Dermis blood vessel endothelial cell (primary cell): ENCODE results near the gene ZFYVE21. TPM values are rescaled to one million over a fixed set of nuclear protein-coding genes. Genes with fewer than 3 reads are reported as not detected.
A peak's percentile ranks its signal among the peaks of the same experiment; 100 is the strongest.

ENCODE experiments used
- DNase-seq: peaks from one replicate; pipeline ENCODE4 v3.0.0; 2010
- total RNA-seq: library from RNA; depleted of rRNA; stranded (reverse); fragments of >200 nt; gene quantifications from 2 replicates; pipeline ENCODE4 v1.2.3, GENCODE V29; 2014

Gene ZFYVE21
- total RNA-seq, 1 donor from 2014 or later, result 138 TPM

DNA sequence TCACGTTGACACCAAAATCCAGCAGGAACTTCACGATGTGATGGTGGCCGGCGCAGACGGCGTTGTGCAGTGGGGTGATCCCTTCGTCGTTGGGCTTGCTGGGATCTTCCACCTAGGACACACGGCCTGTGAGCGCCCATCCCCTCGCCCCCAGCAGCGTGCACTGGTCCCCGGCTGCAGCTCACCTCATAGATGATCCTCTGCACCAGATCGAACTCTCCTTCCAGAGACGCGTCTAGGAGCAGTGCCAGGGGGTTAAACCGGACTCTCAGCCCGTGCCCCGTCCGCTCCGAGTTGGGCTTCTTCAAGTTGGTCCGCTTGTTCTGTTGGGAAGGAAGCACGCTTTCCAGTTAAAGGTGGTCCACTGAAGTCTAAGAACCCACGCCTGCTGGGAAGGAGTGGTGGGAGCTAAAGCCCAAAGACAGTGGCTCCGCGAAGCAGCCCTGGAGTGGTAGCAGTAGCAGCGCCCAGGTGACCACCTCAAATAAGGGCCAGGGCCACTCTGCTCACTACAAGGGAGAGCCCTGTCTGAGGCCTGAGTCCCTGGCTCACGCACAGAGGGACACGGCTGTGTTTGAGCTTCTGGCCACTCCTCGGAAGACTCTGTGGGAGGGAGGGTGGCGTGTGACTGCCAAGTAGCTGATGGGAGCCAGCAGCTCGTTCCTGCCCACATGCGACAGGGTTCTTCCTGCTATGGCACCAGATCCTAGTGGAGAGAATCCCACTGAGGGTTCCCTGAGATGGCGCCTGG, 23.3 kb downstream of the ZFYVE21 start:
- DNase-seq, result no peak

- DNase-seq, result no peak
Measured at GRCh38 chr14:103739466-103739792, 23.8 kb downstream of the ZFYVE21 start.

- no peak for DNase-seq
Measured at GRCh38 chr14:103739793-103740501, 24.3 kb downstream of the ZFYVE21 start.

- peak; percentile 64 for DNase-seq
Measured at GRCh38 chr14:103740991-103741689, 25.5 kb downstream of the ZFYVE21 start.

DNA sequence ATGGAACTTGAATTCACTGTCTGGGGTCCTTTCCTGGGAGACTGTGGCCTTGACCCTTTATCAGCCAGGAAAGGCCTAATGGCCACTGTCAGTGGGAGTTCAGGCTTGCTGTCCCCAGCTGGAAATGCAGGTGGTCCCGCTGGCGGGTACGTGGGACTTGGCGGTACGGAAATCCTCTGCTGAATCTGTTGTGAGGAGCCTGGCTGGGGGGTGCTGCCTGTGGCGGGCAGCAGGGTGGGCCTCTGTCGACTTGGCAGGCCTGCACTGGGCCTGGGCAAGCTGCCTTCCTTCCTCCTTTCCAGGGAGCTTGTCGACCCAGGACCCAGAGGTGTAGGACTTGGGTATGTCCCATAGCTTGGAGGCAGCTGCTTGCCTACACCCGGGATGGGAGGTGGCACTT, 26.3 kb downstream of the ZFYVE21 start:
- DNase-seq, result no peak

DNA sequence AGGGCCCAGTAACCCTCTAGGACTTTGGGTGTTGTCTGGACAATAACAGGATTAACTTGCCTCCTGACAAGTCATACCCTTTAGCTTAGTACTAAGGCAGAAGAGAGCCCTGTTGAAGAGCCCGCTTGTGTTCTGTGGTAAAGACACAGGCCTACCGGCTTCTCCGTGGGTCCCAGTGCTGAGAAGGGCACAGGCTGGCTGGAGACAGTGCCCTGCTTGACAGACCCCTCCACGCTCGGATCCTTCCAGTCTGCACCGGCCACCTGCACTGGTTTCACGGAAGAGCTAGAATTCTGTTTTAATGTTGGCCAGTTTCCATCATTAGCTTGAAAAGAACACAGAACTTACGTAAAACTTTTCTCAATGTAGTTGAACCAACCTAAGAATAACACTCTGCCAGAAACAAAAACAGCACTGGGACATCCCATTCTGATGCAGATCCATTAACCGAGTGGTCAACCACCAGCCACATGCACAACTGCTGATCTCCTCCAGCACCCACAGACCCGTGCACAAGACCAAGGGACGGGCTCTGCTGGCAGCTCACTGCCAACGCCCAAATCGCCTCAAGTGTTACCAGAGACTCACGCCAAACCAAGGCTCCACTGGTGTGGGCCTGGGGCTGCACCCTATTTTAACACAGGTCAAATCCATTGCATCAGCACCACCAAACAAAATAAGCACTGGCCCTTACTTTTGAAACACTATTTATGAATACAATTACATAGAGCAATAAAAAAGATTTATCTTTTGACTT, 27.1 kb downstream of the ZFYVE21 start:
- no peak for DNase-seq

DNA sequence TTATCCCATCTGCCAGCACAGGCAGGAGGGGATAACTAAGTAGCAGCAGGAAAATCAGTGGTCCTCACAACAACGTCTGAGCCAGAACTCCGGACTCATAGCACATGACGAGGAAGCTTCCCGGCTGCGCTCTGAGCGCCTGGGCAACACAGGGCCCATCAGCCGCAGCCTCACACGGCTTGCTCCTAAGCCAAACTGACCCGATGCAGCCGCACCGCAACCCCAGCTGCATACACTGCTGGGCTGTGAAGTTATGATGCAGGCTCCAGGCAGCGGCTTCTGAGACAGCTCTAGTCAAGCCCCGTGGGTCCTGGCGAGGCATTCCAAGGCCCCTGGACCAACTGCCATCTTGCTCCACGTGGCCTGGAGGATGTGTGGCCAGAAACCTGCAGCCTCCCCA, 28.1 kb downstream of the ZFYVE21 start:
- no peak for DNase-seq

DNA sequence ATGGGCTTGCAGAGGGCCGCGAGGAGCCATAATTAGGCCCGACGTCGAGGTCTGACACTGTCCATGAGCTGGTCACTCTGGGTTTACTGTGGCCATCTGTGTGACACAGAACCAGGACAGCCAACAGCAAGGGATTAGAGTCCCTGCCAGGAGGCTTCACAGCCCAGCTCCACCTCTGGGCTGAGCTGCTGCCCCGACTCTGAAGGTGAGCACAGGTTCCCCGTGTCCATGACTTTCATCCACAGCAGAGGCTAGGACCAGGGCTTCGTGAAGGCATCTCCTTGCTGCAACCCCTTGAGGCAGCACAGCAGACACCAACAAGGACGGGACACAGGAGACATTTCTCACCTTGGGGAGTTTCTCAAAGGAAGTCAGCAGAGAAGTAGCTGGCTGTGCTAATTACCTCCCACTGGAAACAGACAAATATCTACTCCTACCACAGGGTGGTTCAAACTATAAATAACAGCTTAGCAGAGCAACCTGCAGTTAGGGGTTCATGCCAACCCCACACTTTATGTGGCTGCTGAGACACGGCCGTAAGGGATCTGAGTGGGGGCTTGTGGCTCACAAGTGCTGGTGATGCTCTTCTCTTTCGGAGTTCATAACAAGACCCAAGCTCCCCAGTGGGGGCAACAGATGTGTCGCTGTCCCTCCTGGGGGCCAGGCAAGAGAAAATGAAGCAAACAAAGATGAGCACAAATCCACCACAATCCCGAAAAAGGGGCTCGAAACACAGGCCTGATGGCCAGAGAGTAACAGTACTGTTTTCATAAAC, 29.2 kb downstream of the ZFYVE21 start:
- DNase-seq, result no peak

GRCh38 chr14:103745424-103745823, 29.8 kb downstream of the ZFYVE21 start:
- no peak for DNase-seq

DNA sequence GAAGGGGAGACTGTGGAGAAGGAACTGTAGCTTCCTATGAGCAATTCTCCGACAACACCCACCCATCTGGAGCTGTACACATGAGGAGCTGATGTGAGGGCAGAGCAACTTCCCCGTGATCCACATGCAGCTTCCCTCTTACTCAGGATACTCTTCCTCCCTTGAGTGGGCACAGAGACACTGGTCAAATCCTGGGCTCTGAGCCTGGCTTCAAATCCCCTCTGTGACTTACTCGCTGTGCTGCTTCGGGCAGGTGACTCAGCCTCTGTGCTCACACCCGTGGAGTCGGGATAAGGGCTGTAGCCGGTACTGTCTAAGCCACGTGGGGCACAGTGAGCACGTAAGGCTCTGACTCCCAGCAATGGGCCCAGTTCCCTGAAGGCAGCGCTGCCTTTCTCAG, 31.1 kb downstream of the ZFYVE21 start:
- DNase-seq, result no peak

DNA sequence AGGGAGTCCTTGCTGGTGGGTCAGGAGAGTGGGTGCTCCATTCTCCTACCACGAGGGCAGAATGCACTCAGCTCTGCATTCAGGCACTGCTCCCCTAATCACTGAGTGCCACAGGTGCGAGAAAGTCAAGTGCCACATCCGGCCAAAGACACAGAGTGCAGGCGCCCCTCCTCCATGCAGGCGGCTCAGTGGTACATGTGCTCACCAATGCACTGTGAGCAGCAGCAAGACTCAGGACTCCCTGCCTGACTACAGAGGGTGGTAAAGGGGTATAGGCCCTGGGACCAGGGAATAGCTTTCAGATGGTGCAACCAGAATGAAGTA, 32.9 kb downstream of the ZFYVE21 start:
- DNase-seq, result no peak

GRCh38 chr14:103749452-103749851, 33.8 kb downstream of the ZFYVE21 start:
- DNase-seq, result peak; percentile 24

GRCh38 chr14:103749860-103750259, 34.2 kb downstream of the ZFYVE21 start:
- DNase-seq, result no peak

DNA sequence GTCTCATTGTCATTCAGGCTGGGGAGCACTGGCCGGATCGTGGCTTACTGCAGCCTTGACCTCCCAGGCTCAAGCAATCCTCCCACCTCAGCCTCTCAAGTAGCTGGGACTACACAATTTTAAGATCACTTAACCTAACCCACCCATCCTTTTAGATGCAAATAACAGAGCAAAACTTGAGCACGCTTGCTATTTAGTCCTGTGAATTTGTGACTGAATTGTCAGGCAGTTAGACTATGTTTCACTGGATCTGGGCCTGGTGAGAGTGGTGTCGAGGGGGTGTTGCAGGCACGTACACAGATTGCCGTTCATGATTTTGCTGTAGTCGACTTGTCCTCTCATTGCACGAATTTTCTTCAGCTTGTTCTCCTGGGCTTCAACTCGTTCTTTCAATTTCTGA, 38.2 kb downstream of the ZFYVE21 start:
- DNase-seq, result no peak

DNA sequence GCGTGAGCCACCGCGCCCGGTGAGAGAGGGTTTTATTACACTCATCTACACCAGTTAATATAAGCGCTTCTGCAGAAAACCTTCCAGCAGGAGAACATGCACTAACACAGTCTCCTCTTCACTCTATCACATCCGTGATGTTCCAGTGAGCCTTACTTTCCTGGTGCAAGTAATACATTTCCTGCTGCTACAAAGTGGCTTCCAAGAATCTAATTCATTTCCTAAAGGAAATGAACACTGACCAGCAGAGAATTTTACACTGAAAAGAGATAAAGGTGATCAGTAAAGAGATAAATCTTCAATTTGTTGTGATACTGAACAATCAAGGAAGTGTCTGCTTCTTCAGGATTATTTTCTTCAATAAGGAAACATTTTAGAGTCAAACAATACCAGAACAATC, 39.5 kb downstream of the ZFYVE21 start:
- DNase-seq, result peak; percentile 53

DNA sequence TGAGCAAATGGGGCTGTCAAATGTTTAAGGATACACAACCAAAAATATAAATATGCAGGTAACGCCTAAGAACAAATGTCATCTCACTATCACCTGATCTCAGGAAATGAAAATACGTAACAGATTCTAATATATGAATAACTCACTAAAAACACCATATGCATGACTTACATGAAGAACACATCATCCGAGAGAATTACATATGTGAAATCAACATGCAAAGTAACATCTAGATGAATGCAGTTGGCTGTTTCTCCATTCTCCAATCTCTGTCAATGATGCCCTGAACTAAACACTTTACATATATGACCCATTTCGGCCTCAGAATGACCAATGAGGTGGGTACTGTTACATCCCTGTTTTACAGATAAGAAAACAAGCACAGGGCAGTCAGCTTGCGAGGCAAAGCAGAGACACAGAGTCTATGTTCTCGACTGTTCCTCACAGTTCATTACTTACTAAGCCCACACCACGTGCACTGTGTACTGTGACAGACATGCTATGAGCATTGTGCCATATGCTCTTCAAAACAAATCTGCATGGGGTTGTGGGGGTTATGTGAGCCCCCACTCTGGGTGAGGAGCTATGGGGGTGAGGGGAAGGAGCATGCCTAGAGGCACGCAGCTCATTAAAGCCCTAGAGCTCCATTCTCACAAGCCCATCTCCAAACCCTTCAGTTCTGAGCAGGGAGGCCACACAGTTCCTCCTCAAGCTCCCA, 42.6 kb downstream of the ZFYVE21 start:
- DNase-seq, result no peak

DNA sequence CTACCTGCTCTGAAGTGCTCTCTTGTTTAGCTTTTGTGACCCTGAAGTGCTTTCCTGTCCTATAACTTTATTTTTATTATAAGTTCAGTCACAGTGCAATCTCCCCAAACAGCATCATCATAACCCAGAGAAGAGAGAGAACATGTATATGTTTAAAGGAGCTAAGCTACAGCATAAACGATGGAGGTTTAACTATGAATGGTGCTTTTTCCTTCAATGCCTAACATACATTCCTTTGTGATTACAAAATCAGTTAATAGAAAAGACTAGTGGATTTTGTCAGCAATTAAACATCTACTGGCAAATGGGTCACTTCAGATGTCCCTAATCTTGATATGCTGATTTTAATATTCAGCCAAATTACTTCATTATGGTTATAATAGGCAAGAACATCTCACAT, 46.4 kb downstream of the ZFYVE21 start:
- DNase-seq, result no peak

- DNase-seq, result no peak
Measured at GRCh38 chr14:103762541-103762940, 46.9 kb downstream of the ZFYVE21 start.

DNA sequence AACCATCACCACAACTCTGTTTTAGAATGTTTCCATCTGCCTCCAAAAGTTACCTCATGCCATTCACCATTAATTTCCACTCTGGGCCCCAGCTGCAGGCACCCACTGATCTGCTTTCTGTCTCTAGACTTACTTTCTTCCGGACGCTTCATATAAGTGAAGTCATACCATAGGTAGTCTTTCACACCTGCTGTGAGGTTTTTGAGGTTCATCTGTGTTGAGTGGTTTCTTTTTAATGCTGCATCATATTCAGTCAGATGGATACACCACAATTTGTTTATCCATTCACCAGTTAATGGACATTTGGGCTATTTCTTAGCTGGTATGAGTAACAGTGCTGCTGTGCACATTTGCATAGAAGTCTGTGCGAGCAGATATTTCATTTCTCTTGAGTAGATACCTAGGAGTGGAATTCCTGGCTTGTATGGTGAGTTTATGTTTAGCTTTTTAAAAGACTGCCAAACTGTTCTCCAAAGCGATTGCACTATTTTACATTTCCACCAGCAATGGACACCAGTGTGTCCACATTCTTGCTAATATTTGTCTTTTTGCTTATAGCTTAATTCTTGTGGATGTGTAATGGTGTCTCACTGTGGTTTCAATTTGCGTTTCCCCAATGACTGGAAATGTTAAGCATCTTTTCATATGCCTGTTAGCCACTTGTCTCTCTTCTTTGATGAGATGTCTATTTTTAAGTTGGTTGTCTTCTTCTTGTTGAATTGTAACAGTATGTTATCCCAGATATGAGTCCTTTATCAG, 48.3 kb downstream of the ZFYVE21 start:
- no peak for DNase-seq

DNA sequence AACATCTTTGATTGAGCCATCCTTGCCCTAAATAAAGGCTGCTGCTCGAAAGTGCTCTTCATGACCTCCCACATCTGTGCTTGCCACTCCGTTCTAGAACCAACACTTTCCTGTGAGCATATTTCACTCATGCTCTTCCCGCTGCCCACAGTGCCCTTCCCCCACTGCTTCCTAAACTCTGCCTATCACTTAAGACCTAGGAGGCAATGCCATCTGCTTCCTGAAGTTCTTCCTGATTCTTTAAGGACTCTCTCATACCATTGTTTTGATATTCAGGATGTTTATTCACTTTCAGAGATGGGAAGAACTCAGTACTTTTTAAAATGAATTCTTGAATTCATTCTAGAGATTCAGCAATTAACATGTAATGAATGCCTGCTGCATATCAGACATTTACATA, 49.9 kb downstream of the ZFYVE21 start:
- peak; percentile 82 for DNase-seq

DNA sequence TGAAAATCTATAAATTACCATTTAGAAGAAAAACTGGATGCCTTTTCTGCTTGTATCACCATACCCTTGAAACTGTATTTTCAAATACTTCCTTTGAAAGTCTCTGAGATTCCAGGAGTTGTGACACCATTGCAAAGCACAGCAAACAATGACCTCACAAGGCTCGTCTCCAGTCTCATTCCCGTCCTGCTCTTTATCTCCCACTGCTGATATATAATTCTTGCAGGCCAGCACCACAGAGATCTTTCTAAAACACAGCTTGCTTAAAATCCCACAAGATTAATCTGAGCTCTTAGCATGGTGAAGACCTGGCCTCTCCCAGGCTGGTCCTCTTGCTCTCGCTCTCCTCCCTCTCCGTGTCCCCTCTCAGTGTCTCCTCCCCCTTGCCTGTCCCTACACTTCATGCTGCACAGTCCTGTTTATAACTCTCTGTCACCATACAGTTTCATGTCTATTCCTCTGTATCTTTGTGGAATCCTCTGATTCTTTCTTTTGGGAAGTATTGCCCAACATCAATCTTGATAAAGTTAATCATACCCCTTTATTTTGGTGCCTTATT, 51.8 kb downstream of the ZFYVE21 start:
- DNase-seq, result no peak
